ENCODE measurements around the gene DAZAP2. TPM values are rescaled to one million over a fixed set of nuclear protein-coding genes. Genes with fewer than 3 reads are reported as not detected.
"Not testable (repeated sequence)": the region's sequence is repeated elsewhere in the genome, so short reads cannot be mapped to it uniquely, and the experiment has no call there.

Gene DAZAP2
- polyA plus RNA-seq, 3 donors = 975 to 2,004 (median 1,697) TPM

GRCh38 chr12:51225234-51225633 is 13.4 kb upstream of the DAZAP2 start:
- intact Hi-C loops (cut with micrococcal nuclease) = no loop called here
- Histone ChIP-seq H3K79me2 (ENCODE audit: insufficient read depth, low read length) (no peaks in the 10 kb centered on the region), H3K36me3 (replicated peaks in 1 of 2; ENCODE audit: control insufficient read depth in 1 of 2, insufficient read depth in 2 of 2, low read length in 2 of 2) (no peaks in the 10 kb centered on the region), H3K9me3 (replicated peaks in 1 of 2; ENCODE audit: control insufficient read depth in 1 of 2, insufficient read depth in 1 of 2, low read length in 2 of 2) (no peaks in the 10 kb centered on the region), H3K4me1 (ENCODE audit: control insufficient read depth in 1 of 2, insufficient read depth in 2 of 2, low read length in 2 of 2) (no peaks in the 10 kb centered on the region), H3K4me2 (replicated peaks; ENCODE audit: extremely low read depth, low read length, poor library complexity, severe bottlenecking) (no peak overlapping the region), H3K4me3 (replicated peaks in 1 of 3; ENCODE audit: low read depth in 2 of 3, low read length in 3 of 3) (no peak overlapping the region), H3K9ac (ENCODE audit: insufficient read depth, low read length, poor library complexity, severe bottlenecking) (no peak overlapping the region), H4K20me1 (ENCODE audit: insufficient read depth, low read length) (no peaks in the 10 kb centered on the region), H2AFZ (ENCODE audit: insufficient read depth, low read depth, low read length, poor library complexity, severe bottlenecking) (no peak overlapping the region), H3K27ac (ENCODE audit: low read depth in 1 of 2, low read length in 2 of 2) (no peak overlapping the region), H3K27me3 (ENCODE audit: control insufficient read depth in 2 of 2, insufficient read depth in 2 of 2, low read length in 2 of 2) (no peaks in the 10 kb centered on the region)
- no peaks in the 10 kb centered on the region for H3K9me3 Mint-ChIP-seq
- H3K4me1 Mint-ChIP-seq = no peaks in the 10 kb centered on the region
- TF ChIP-seq CTCF (IDR thresholded peaks at IDR 0.05) = no peak
- no peak overlapping the region for H3K27ac Mint-ChIP-seq
- WGBS (ENCODE audit: insufficient coverage) = 100% methylated on average over 2 of the region's 4 CpGs
- no peak for DNase-seq
- no peak overlapping the region for H3K4me3 Mint-ChIP-seq
- peaks cover 0 to 3% (median 1%) of the 10 kb centered on the region in 3 donors for H3K27me3 Mint-ChIP-seq (ENCODE audit: low read depth in 3 of 3)
- H3K36me3 Mint-ChIP-seq = no peaks in the 10 kb centered on the region

DNA sequence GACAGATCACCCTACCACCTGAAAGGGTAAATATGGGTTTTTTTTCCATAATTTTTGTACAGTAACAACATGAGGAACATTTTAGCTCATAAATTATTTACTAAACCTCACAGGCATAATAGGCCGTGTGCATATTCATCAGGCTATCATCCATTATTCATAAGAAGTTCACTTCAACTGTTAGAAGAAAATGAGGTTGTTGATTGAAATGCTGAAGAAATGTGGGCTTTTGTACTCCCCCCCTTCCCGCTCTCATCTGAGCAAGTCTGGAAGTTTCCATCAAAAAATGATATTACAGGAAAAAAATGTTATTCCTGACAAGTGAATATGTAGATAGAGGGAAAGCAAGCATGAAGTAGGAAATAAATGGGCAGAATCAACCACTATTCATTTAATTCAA is 12.9 kb upstream of the DAZAP2 start:
- H3K27ac ChIP-seq (ENCODE audit: low read depth in 1 of 2, low read length in 2 of 2) = no peak overlapping the region
- Mint-ChIP-seq H3K27me3 (ENCODE audit: low read depth in 3 of 3) (peaks cover 0 to 3% (median 1%) of the 10 kb centered on the region in 3 donors), H3K4me1 (no peaks in the 10 kb centered on the region), H3K9me3 (no peaks in the 10 kb centered on the region), H3K36me3 (no peaks in the 10 kb centered on the region), H3K4me3 (no peak overlapping the region), H3K27ac (no peak overlapping the region)
- intact Hi-C loops (cut with micrococcal nuclease) = no loop called here
- H3K36me3 ChIP-seq (replicated peaks in 1 of 2; ENCODE audit: control insufficient read depth in 1 of 2, insufficient read depth in 2 of 2, low read length in 2 of 2) = no peaks in the 10 kb centered on the region
- no peak overlapping the region for H2AFZ ChIP-seq (ENCODE audit: insufficient read depth, low read depth, low read length, poor library complexity, severe bottlenecking)
- no peak overlapping the region for H3K9ac ChIP-seq (ENCODE audit: insufficient read depth, low read length, poor library complexity, severe bottlenecking)
- DNase-seq = no peak
- H4K20me1 ChIP-seq (ENCODE audit: insufficient read depth, low read length) = no peaks in the 10 kb centered on the region
- no peak for TF ChIP-seq CTCF (IDR thresholded peaks at IDR 0.05)
- no peaks in the 10 kb centered on the region for H3K9me3 ChIP-seq (replicated peaks in 1 of 2; ENCODE audit: control insufficient read depth in 1 of 2, insufficient read depth in 1 of 2, low read length in 2 of 2)
- no peaks in the 10 kb centered on the region for H3K79me2 ChIP-seq (ENCODE audit: insufficient read depth, low read length)
- no CpG with 5 or more reads among the region's 2 CpGs for WGBS (ENCODE audit: insufficient coverage)
- no peaks in the 10 kb centered on the region for H3K27me3 ChIP-seq (ENCODE audit: control insufficient read depth in 2 of 2, insufficient read depth in 2 of 2, low read length in 2 of 2)
- no peaks in the 10 kb centered on the region for H3K4me1 ChIP-seq (ENCODE audit: control insufficient read depth in 1 of 2, insufficient read depth in 2 of 2, low read length in 2 of 2)
- no peak overlapping the region for H3K4me3 ChIP-seq (replicated peaks in 1 of 3; ENCODE audit: low read depth in 2 of 3, low read length in 3 of 3)
- no peak overlapping the region for H3K4me2 ChIP-seq (replicated peaks; ENCODE audit: extremely low read depth, low read length, poor library complexity, severe bottlenecking)

GRCh38 chr12:51227112-51227511 is 11.5 kb upstream of the DAZAP2 start:
- H3K27me3 Mint-ChIP-seq (ENCODE audit: low read depth in 3 of 3); H3K27ac ChIP-seq (ENCODE audit: low read depth in 1 of 2, low read length in 2 of 2); H3K27ac Mint-ChIP-seq; H3K4me3 Mint-ChIP-seq; H3K4me1 Mint-ChIP-seq; DNase-seq; H3K4me3 ChIP-seq (replicated peaks in 1 of 3; ENCODE audit: low read depth in 2 of 3, low read length in 3 of 3); H3K9me3 ChIP-seq (replicated peaks in 1 of 2; ENCODE audit: control insufficient read depth in 1 of 2, insufficient read depth in 1 of 2, low read length in 2 of 2); H3K9ac ChIP-seq (ENCODE audit: insufficient read depth, low read length, poor library complexity, severe bottlenecking); H3K36me3 Mint-ChIP-seq; intact Hi-C loops (cut with micrococcal nuclease); H3K79me2 ChIP-seq (ENCODE audit: insufficient read depth, low read length); H3K4me2 ChIP-seq (replicated peaks; ENCODE audit: extremely low read depth, low read length, poor library complexity, severe bottlenecking); H3K9me3 Mint-ChIP-seq; H4K20me1 ChIP-seq (ENCODE audit: insufficient read depth, low read length); H2AFZ ChIP-seq (ENCODE audit: insufficient read depth, low read depth, low read length, poor library complexity, severe bottlenecking); H3K4me1 ChIP-seq (ENCODE audit: control insufficient read depth in 1 of 2, insufficient read depth in 2 of 2, low read length in 2 of 2); H3K36me3 ChIP-seq (replicated peaks in 1 of 2; ENCODE audit: control insufficient read depth in 1 of 2, insufficient read depth in 2 of 2, low read length in 2 of 2); H3K27me3 ChIP-seq (ENCODE audit: control insufficient read depth in 2 of 2, insufficient read depth in 2 of 2, low read length in 2 of 2): not testable (repeated sequence)
- WGBS (ENCODE audit: insufficient coverage) = 80% methylated on average over 1 of the region's 5 CpGs

All from CD14-positive monocyte (primary cell).